DND-41 (cell line): ENCODE results near the gene LRP5.

Source experiments
- ATAC-seq: fragments of 200-7000 bp; cut with Tn5 transposase; 3 replicates; pipeline ENCODE4 v1.9.1; 2021; ENCODE audit warnings: low read depth; ENCODE audit not compliant: insufficient read depth
- DNase-seq: peaks from one replicate; pipeline ENCODE4 v3.0.0-alpha.2; 2020
- H2AFZ ChIP-seq: 2 replicates; pipeline ENCODE4 v1.6.0; 2012; ENCODE audit warnings: low read depth, low read length
- H3K27ac ChIP-seq: 2 replicates; pipeline ENCODE4 v1.5.1; 2012; ENCODE audit warnings: low read length, inconsistent platforms
- H3K27me3 ChIP-seq: fragments of 200-600 bp; sonication (generic); 2 replicates; pipeline ENCODE4 v1.6.0; 2012; ENCODE audit warnings: low read length, mild to moderate bottlenecking, inconsistent platforms; ENCODE audit not compliant: insufficient read depth, poor library complexity
- H3K36me3 ChIP-seq: 2 replicates; pipeline ENCODE4 v1.5.1; 2012; ENCODE audit warnings: low read length, inconsistent platforms; ENCODE audit not compliant: insufficient read depth
- H3K4me1 ChIP-seq: 2 replicates; pipeline ENCODE4 v1.5.1; 2012; ENCODE audit warnings: mild to moderate bottlenecking, low read length; ENCODE audit not compliant: insufficient read depth
- H3K4me2 ChIP-seq: 2 replicates; pipeline ENCODE4 v1.6.0; 2012; ENCODE audit warnings: mild to moderate bottlenecking, moderate library complexity, low read length, inconsistent platforms; ENCODE audit not compliant: insufficient read depth
- H3K4me3 ChIP-seq, 2 experiments: fragments of 200-600 bp in 1 of 2; shearing (Covaris generic) in 1 of 2; 2 replicates each; pipeline ENCODE4 v1.5.1; 2012 to 2016; ENCODE audit warnings: inconsistent platforms in 2 of 2, low read length in 2 of 2, mild to moderate bottlenecking in 2 of 2, low read depth in 1 of 2, moderate library complexity in 1 of 2
- H3K79me2 ChIP-seq: 2 replicates; pipeline ENCODE4 v1.6.0; 2012; ENCODE audit warnings: low read length, inconsistent platforms; ENCODE audit not compliant: insufficient read depth
- H3K9ac ChIP-seq: 2 replicates; pipeline ENCODE4 v1.6.0; 2012; ENCODE audit warnings: low read depth, mild to moderate bottlenecking, inconsistent platforms, low read length, moderate library complexity
- H3K9me3 ChIP-seq: 2 replicates; pipeline ENCODE4 v1.5.1; 2012; ENCODE audit warnings: low read length, moderate library complexity, mild to moderate bottlenecking, inconsistent platforms; ENCODE audit not compliant: insufficient read depth, severe bottlenecking
- H4K20me1 ChIP-seq: 2 replicates; pipeline ENCODE4 v1.6.0; 2012; ENCODE audit warnings: low read length; ENCODE audit not compliant: insufficient read depth
- CTCF ChIP-seq: IDR thresholded peaks from 2 replicates; pipeline ENCODE4 v1.5.1; 2012; ENCODE audit warnings: borderline replicate concordance, low read length, moderate library complexity, mild to moderate bottlenecking; ENCODE audit not compliant: poor library complexity, severe bottlenecking; ENCODE audit errors: extremely low read depth
- EZH2 ChIP-seq: IDR thresholded peaks from 3 replicates; pipeline ENCODE4 v1.6.1; 2012; ENCODE audit warnings: borderline replicate concordance, low read depth, mild to moderate bottlenecking, moderate library complexity, low read length, inconsistent platforms; ENCODE audit not compliant: severe bottlenecking

Gene LRP5

GRCh38 chr11:68380786-68381622 is 68.6 kb downstream of the LRP5 start:
- Histone ChIP-seq H3K4me1 (no peaks in the 10 kb centered on the region), H3K4me3 (no peak overlapping the region), H4K20me1 (peaks cover 34% of the 10 kb centered on the region), H3K27ac (no peak overlapping the region), H3K79me2 (no peaks in the 10 kb centered on the region), H3K9ac (no peak overlapping the region), H3K36me3 (peaks cover 15% of the 10 kb centered on the region), H3K4me2 (no peak overlapping the region), H3K9me3 (no peaks in the 10 kb centered on the region), H3K27me3 (no peaks in the 10 kb centered on the region), H2AFZ (no peak overlapping the region)
- DNase-seq (no peak), ATAC-seq (no peak)
- TF ChIP-seq CTCF (no peak), EZH2 (no peak)

DNA sequence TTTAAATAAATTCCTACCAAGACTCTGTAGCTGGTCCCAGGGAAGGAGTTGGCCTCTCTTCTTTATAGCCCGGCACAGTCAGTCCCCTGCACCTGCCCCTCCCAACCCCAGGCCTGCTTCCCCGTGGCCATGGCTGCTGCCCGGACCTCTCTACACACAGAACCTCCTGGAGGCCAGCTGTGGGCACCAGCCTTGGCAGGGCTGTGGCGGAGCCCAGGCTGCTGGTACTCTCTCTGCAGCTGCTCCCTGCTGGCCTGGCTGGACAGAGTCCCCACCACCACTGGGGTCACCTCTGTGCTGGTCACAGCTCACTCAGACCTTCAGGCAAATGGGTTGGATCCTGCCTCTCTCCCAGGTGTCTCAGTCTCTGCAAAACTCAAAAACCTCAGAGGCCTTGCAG is 69.3 kb downstream of the LRP5 start:
- Histone ChIP-seq H3K9ac (no peak overlapping the region), H3K27me3 (no peaks in the 10 kb centered on the region), H3K4me2 (no peak overlapping the region), H3K36me3 (peaks cover 22% of the 10 kb centered on the region), H4K20me1 (peaks cover 40% of the 10 kb centered on the region), H3K27ac (no peak overlapping the region), H3K9me3 (no peaks in the 10 kb centered on the region), H3K4me3 (no peak overlapping the region), H2AFZ (no peak overlapping the region), H3K4me1 (no peaks in the 10 kb centered on the region), H3K79me2 (no peaks in the 10 kb centered on the region)
- ATAC-seq = no peak
- no peak for DNase-seq
- no peak for TF ChIP-seq CTCF
- TF ChIP-seq EZH2 = no peak

DNA sequence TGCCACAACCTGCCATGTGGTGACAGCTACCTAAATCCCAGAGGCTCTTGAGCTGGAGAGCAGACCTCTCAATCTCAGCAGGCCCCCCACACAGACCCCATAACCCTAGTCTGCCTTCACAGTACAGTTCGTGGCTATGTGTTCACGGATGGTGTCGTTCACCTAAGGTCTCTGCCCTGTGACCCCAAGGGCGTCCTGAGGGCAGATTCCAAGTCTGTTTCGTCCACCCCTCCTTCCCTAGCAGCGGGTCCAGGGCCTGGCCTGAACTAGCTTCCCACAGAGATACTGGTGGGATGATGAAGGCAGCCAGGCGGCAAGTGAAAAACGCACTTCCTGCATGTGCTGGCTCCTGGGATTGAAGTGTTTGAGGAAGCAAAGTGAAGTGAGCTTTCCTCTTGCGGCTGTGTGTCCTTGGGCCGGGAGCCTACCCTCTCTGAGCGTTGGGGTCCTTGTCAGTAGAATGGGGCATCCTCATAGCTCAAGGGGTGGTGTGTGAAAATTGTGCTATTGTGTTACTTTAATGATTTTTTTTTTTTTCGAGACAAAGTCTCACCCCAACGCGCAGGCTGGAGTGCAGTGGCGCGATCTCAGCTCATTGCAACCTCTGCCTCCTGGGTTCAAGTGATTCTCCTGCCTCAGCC is 70.1 kb downstream of the LRP5 start:
- no peak for ATAC-seq
- DNase-seq = no peak
- Histone ChIP-seq H3K4me2 (no peak overlapping the region), H4K20me1 (peaks cover 40% of the 10 kb centered on the region), H2AFZ (no peak overlapping the region), H3K36me3 (peaks cover 23% of the 10 kb centered on the region), H3K79me2 (no peaks in the 10 kb centered on the region), H3K27me3 (no peaks in the 10 kb centered on the region), H3K4me3 (no peak overlapping the region), H3K27ac (no peak overlapping the region), H3K9me3 (no peaks in the 10 kb centered on the region), H3K4me1 (no peaks in the 10 kb centered on the region), H3K9ac (no peak overlapping the region)
- TF ChIP-seq CTCF (no peak), EZH2 (no peak)
